NCI-H1048 (cell line): Measurements from ENCODE around the gene SLITRK3.
"Not testable (repeated sequence)": the region's sequence is repeated elsewhere in the genome, so short reads cannot be mapped to it uniquely, and the experiment has no call there.

ENCODE experiments used
- DNase-seq: peaks from one replicate; lab custom pipeline; 2025; lab: John Stamatoyannopoulos, UW

The SLITRK3 gene

DNA sequence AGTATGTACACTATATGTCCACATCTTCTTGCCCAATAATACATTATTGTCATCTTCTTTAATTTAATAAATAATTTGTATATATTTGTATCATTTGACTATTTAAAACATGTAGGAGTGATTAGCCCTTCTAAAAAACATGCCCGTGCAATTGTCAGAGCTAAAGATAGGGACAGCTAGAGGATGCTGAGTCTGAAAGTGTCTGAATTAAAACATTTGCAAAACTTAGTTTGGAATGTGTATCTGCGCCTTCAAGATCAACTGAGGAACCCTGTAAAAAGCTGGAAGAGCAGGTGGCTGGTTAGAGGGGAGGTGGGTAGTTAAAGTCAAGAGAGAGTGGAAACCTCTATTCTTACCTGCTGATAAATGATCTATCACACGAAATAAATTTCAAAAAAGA, 4.7 kb downstream of the SLITRK3 start:
- no peak for DNase-seq

DNA sequence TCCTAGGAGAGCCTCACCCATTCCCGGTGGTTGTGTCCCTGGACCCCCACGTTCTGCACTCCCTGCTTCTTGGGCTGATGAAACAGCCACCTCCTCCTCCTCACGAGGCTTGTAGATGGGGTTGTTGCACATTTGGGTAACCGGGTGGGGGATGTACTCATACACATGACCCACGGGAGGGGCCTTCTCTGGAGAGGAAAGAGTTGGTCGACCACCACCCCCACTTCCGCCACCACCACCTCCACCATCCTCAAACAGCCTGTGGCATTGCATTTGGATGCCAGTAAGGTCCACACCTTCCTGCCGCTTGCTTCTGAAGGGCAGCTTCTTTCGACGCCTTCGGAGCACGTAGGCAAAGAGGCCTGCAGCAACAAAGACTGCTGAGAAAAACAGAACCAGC, 7.7 kb downstream of the SLITRK3 start:
- no peak for DNase-seq

DNA sequence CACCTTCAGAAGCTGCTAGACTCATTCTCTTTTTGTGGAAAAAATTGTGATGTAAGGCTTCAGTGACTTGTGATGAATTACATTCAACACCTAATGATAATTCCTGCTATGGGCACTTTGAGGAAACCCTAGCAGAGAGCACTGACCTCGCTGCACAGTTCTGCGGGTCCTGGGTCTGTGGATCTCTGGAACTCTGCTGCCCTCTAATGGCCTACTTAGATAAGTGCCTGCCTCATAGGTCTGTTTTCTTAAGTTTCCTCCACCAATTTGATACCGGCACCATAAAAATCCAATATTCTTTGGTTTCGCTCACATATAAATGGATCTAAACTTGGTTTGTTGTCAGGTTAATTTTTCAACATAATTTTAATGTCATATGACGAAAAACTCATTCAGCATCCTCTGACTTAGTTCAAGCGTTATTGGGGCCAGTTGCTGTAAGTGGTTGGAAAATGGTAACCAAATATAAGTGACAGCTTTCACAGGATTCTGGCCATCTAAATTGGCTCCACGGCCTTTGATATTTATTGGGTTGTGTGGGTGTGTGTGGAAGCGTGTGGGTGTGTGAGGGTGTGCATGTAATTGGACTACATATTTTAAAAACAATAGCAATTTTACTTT, 10.4 kb downstream of the SLITRK3 start:
- DNase-seq, result peak; percentile 31

GRCh38 chr3:165181556-165181955, 14.6 kb downstream of the SLITRK3 start:
- DNase-seq, result no peak

DNA sequence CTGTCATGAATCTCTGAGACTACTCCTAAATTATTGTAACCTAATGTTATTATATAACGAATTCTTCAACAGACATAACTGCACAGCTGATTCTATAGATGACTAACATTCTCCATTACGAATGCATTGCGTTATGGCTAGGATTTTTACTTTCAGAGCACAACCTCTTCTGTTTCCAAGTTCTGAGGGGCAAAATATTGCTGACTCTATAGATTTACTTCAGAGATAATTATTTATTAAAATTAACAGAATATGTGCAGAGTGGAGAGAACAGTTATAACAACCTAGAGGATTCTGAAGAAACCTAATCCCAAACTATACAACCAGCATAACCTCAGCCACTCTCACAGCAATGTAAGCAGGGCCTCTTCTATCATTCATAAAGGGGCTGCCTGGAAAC, 25.9 kb downstream of the SLITRK3 start:
- DNase-seq, result no peak

DNA sequence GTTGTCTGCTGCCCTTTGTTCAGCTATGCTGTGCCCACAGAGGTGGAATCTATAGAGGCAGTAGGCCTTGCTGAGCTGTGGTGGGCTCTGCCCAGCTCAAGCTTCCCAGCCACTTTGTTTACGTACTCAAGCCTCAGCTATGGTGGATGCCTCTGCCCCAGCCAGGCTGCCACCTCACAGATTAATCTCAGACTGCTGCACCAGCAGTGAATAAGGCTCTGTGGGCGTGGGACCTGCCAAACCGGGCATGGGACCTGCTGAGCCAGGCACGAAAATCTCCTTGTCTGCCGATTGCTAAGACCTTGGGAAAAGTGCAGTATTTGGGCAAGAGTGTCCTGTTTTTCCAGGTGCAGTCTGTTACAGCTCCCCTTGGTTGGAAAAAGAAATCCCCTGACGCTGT, 26.8 kb downstream of the SLITRK3 start:
- no peak for DNase-seq

- DNase-seq, result no peak
Measured at GRCh38 chr3:165162883-165163282, 33.3 kb downstream of the SLITRK3 start.

DNA sequence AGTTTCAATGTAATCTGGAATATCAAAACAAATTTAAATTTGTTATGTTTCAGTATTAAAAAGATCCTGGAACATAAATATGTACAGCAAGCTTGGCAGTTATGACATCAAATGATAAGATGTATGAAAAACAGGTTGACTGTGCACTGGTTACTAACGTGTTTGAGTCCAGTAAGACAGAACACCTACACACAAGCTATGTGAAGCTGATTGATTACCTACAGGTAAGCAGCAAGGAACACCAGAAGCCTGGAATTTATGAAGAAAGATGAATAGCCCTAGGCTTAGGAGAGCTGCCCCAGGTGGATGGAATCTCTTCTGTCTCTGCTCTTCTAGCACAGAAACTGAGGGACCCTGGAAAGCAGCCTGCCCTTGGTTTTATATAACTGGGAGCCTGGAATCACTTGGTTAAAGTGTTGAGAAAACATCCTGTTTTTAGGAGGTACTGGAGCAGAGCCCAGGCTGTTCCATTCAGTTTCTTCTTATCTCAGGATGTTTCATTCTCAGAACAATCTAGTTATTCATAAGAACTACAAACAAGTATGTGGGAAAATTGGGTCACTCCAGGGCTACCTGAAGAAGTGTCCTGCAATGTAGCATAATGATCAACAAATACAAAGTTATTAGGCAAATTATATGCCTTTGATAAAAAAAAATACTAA, 36.3 kb downstream of the SLITRK3 start:
- DNase-seq, result no peak

- DNase-seq, result no peak
Measured at GRCh38 chr3:165158011-165158410, 38.2 kb downstream of the SLITRK3 start.

DNA sequence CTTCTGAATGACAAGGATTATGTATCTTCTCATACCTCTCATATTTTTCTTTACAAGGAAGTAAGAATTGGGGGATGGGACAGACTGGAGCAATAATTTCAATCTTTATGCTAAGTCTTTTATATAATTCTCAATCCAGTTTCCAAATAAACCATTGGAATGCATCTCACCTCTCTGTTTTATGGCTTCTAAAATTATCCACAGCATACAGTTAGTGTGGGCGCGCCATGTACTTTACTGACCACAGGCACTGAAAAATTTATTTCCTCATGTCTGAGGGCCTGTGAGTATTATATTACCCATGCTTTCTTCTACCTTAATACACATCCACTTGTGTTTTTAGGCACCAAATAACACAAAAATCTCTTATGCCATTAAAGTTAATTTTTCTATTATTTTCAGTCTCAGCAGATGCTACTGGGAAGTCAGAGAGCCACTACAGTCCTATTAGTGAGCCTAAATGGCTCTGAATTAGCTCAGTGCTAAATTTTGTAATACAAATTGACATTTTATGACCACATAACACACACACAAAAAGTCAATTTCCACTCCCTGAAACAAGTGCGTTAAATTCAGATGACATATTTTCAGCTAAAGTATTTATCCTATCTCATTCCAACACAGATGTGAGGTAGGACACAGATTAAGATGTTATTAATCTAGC, 39.3 kb downstream of the SLITRK3 start:
- no peak for DNase-seq

- DNase-seq, result no peak
Measured at GRCh38 chr3:165148876-165149441, 47.2 kb downstream of the SLITRK3 start.

GRCh38 chr3:165144271-165144670, 51.9 kb downstream of the SLITRK3 start:
- no peak for DNase-seq

DNA sequence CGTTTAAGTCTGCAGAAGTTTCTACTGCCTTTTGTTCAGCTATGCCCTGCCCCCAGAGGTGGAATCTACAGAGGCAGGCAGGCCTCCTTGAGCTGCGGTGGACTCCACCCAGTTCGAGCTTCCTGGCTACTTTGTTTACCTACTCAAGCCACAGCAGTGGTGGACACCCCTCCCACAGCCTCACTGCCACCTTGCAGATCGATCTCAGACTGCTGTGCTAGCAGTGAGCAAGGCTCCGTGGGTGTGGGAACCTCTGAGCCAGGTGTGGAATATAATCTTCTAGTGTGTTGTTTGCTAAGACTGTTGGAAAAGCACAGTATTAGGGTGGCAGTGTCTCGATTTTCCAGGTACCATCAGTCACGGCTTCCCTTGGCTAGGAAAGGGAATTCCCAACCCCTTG, 56.3 kb downstream of the SLITRK3 start:
- DNase-seq, result not testable (repeated sequence)
